Liver (tissue), 3 donors: ENCODE results near the gene NLRP9.

ENCODE experiments used
- GABPA ChIP-seq, 2 donors: IDR thresholded peaks in 1 of 2; conservative IDR thresholded peaks in 1 of 2; 2 replicates each; pipeline ENCODE4 v1.6.1; 2016; ENCODE audit warnings: antibody characterized with exemption in 2 of 2, mild to moderate bottlenecking in 1 of 2, moderate library complexity in 1 of 2
- NR2F2 ChIP-seq: IDR thresholded peaks from 2 replicates; pipeline ENCODE4 v1.6.1; 2016; ENCODE audit warnings: antibody characterized with exemption
- TAF1 ChIP-seq: conservative IDR thresholded peaks from 2 replicates; pipeline ENCODE4 v1.6.1; 2016; ENCODE audit warnings: antibody characterized with exemption, mild to moderate bottlenecking
- YY1 ChIP-seq: IDR thresholded peaks from 2 replicates; pipeline ENCODE4 v1.6.1; 2016; ENCODE audit warnings: antibody characterized with exemption, mild to moderate bottlenecking
- TF ChIP-seq, protein P1 (sequence below): fragments of 150-350 bp; IDR thresholded peaks from 2 replicates; pipeline ENCODE4 v1.5.1; 2017; ENCODE audit warnings: improper control_type of control experiment, low read depth, low read length; ENCODE audit not compliant: missing input control
- donor health status: healthy.
- donor health status: healthy.

DNA sequence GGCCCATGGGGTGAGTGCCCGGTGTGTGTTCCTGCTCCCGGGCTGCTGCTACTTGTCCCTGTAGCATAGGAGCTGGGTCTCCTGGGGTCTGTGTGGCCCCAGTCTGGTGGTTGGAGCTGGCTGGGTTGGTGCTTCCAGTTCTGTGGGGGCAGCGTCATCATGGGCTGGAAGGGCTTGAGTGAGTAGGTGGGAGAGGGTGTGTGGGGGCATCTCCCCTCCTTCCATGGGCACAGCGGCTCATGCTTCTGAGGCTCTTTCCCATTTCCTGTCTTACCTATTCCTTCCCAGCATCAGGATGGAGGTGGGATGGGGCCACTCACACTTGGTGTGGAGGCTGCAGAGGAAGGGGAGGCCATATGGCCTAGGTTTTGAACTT is 71.2 kb downstream of the NLRP9 start:
- TF ChIP-seq, protein P1, sequence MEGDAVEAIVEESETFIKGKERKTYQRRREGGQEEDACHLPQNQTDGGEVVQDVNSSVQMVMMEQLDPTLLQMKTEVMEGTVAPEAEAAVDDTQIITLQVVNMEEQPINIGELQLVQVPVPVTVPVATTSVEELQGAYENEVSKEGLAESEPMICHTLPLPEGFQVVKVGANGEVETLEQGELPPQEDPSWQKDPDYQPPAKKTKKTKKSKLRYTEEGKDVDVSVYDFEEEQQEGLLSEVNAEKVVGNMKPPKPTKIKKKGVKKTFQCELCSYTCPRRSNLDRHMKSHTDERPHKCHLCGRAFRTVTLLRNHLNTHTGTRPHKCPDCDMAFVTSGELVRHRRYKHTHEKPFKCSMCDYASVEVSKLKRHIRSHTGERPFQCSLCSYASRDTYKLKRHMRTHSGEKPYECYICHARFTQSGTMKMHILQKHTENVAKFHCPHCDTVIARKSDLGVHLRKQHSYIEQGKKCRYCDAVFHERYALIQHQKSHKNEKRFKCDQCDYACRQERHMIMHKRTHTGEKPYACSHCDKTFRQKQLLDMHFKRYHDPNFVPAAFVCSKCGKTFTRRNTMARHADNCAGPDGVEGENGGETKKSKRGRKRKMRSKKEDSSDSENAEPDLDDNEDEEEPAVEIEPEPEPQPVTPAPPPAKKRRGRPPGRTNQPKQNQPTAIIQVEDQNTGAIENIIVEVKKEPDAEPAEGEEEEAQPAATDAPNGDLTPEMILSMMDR: no peak
- no peak for TF ChIP-seq GABPA (IDR thresholded peaks at IDR 0.05 in 1 of 2, conservative IDR thresholded peaks at IDR 0.05 in 1 of 2)
- no peak for TF ChIP-seq TAF1
- TF ChIP-seq NR2F2: no peak
- no peak for TF ChIP-seq YY1
